Stimulated activated CD4-positive, alpha-beta T cell treated with anti-CD3 and anti-CD28 coated beads, TNF-alpha, amount 100 ng/mL, for 24 hours (primary cell): ENCODE results near the gene STAG2.

Source experiments
- DNase-seq, 3 experiments: peaks; one replicate each; pipeline ENCODE4 v3.0.0-alpha.2; 2020; ENCODE audit warnings: low read depth in 3 of 3

The STAG2 gene

DNA sequence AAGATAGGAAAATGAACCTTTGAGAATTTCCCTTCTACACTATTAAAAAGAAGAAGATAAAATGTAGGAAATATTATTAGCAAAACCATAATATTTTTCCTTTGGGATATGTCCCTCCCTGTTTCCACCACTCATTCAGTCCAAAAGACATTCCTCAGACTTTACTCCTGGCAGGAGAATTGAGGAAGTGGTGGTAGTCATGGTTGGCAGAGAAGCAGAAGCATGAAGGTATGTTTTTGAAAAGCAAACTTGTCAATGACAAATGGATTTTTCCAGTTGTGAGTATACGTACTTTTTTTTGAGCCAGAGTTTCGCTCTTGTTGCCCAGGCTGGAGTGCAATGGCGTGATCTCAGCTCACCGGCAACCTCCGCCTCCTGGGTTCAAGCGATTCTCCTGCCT, 13.7 kb downstream of the STAG2 start:
- no peak for DNase-seq

DNA sequence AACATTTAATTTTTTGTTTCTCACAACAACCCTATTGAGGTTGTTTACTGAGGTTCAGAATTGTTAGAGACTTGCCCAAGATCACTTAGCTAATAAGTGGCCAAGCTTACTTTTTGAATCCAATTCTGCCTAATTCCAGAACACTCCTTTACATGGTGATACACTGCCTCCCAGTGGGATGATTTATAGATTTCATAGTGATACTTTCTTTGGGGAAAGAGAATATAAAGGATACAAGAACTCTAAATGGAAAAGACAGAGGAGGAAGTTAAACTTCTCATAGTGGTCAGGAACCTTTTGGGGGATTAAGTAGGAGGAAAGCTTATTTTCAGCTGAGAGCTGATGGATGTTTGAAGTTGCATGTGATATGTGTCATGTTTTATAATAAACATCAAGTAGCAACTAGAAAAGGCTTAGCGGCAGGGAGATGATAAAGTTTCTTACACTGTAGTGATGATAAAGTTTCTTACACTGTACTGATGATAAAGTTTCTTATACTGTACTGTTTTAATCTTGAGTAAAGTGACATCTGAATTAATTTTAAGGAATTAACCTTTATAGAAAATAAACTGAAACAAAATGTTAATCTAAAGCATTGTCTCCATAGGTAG, 15.3 kb downstream of the STAG2 start:
- DNase-seq = no peak

DNA sequence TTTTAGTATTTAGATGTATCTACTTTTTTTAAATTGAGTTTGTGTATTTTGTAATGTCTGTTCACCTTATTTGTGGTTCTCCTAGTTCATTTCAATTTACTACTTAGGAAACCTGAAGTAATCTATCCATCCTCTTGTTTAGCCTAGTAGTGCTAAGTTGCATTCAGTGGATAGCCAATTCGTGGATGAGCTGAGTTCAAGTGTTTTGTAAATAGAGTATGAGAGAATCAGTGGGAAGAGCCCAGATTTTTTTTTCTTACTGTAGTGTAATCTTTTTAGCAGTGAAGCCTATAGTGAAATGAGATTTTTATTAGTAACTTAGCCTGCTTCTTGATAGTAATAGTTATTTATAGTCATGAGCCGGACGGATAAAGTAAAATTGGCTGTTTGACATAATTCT, 21.7 kb downstream of the STAG2 start:
- no peak for DNase-seq

GRCh38 chrX:123986377-123986776, 24.9 kb downstream of the STAG2 start:
- no peak for DNase-seq

DNA sequence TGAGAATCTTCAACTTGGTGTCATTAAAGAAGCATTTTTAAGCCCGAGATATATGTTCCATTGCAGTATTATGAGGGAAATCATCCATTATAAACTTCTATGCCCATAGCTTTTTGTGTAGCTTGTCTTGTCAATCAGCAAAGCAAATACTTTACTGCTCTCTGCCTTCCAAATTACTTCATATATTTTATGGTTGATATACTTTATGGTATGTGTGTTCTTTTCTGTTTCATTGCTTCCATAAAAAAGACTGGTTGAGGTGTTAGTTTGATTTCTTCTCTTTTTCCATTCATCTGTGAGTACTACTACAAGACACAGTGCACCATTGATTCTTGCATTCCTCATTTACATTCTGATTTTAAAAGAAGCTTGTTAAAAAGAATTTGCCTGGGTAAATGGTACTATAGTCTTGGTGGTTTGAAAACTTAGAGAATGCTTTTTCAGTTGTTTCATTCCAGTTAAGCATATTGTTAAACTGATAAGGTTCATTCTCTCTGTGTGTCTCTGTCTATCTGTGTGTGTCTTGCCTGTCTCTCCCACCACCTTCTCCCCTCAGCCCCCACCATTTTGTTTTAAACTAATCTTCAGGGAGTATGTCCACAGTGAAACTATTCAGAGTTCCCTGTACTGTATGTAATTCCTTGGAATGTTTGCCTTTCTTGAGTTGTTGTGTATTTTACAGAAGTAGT, 27.1 kb downstream of the STAG2 start:
- no peak for DNase-seq

- no peak for DNase-seq
These were observed 27.7 kb downstream of the STAG2 start for GRCh38 chrX:123989235-123989634.

GRCh38 chrX:123990169-123990568, 28.7 kb downstream of the STAG2 start:
- DNase-seq = no peak

DNA sequence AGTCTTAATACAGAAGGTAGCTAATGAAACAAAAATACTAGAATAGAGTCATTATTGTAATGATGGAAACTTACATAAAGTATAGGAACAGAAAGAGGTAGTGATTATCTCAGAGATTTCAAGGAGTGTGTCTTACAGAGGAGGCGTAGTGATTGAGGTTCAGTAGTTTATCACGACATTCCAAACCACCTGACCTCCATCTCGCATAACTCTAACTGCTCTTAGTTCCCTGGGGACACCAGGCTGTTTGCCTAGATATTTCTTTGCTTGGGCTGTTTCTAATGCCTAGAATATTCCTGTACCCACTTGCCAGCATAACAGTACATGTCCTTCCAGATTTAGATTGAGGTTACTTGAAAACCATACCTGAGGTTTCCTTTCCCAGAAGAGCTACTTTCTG, 29.1 kb downstream of the STAG2 start:
- no peak for DNase-seq

DNA sequence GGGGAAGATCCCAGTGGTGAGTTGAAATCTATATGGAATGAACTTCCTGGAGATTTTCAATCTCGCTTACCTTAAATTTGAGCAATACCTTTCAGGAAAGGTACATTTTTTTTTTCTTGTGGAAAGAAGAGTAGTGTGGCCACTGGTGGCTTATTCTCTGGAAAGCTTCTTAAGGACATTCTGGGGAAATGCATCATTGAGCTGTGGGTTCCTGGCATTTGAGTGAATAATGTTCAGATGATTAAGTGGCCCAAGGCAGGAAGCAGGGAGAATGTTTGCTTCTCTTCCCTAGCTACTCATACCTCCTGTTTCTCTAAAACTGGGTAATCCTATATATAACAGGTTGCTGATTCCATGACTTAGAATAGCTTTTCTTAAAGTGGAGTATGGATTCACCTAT, 31.8 kb downstream of the STAG2 start:
- no peak for DNase-seq

DNA sequence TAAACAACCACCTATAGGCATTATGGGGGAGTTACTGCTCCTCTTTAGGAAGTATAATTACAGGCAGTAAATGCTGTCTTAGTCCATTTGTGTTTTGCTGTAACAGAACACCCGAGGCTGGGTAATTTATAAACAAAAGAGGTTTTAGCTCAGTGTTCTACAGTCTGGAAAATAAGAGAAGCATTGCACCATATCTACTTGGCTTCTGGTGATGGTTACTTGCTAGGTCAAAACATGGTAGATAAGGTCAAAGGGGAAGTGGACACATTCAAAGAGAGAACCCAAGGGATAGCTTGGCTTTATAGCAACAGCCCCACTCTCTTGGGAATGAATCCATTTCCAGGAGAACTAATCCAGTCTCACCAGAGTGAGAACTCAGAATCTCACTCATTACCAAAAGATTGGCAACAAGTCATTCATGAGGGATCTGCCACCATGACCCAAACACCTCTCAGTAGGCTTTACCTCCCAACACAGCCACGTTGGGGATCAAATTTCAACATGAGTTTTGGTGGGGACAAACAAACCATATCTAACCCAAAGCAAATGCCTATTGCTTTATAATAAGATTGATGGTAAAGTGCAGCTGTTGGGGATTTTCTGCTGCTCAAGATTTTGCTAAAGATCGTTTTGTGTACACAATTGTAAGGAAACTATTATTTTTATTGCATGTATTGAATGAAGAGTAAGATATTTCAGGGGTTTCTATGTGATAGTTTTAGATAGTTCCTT, 32.6 kb downstream of the STAG2 start:
- no peak for DNase-seq

- DNase-seq = no peak
These were observed 33.2 kb downstream of the STAG2 start for GRCh38 chrX:123994730-123995129.

DNA sequence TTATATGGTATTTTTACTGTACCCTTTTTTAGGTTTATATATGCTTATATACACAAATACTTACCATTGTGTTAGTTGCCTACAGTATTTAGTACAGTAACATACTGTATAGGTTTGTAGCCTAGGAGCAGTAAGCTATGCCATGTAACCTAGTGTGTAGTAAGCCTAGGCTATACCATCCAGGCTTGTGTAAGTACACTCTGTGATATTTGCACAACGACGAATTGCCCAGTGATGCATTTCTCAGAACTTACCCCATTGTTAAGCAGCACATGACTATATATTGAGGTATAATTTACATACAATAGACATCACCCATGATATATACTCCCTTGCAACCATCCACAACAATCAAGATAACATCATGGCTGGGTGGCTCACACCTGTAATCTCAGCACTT, 40.1 kb downstream of the STAG2 start:
- DNase-seq = no peak

GRCh38 chrX:124005228-124005627, 43.7 kb downstream of the STAG2 start:
- DNase-seq = no peak

DNA sequence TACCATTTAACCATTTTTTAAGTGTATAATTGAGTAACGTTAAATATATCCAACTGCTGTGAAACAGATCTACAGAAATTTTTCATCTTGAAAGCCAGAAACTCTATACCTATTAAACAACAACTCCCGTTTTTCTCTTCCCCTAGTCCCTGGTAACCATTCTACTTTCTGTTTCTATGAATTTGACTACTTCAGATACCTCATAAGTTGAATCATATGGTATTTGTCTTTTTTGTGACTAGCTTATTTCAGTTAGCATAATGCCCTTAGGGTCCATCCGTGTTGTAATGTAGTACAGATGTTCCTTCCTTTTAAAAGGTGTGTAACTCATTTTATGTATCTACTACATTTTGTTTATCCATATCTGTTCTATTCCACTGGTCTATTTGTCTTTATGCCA, 48.7 kb downstream of the STAG2 start:
- no peak for DNase-seq

- no peak for DNase-seq
These were observed 49.1 kb downstream of the STAG2 start for GRCh38 chrX:124010566-124010965.

DNA sequence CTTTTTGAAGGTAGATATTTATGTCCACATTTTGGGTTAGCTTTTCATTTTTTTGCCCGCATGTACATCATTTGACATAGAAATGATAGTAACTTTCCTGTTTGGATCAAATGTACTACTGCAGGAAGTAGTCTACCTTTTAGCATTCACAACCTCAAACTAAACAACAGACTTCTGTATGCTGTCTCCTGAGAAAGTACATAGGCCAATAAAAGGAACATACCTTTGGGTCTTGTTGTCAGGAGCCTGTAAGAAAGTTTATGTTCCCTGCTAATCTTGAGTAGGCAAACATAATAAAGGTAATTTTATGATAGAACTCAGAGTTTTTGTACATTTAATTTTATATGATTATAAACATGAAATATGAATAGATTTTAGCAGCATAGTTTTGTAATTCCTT, 54.2 kb downstream of the STAG2 start:
- no peak for DNase-seq

GRCh38 chrX:124016825-124017224, 55.3 kb downstream of the STAG2 start:
- no peak for DNase-seq

DNA sequence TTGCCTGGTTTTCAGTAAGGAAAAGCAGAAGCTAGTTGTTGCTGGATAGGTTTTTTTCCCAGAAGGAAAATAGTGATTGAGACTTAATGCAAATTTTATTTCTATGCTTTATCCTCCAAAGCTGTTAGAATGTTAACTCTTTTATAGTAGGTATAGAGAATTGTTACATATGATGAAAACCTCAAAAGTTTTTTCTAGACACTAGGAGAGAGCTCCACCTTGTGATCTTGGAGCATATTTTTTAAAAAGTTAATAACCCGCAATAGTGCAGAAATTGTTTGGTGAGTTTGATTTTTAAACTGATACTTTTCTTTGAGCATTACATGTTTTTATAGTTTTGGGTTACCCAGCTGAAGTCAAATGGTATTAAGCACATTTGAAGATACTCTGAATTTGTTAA, 56.5 kb downstream of the STAG2 start:
- no peak for DNase-seq

GRCh38 chrX:124023838-124024238, 62.3 kb downstream of the STAG2 start:
- DNase-seq = no peak

GRCh38 chrX:124026529-124026928, 65.0 kb downstream of the STAG2 start:
- DNase-seq = no peak

GRCh38 chrX:124028182-124028581, 66.7 kb downstream of the STAG2 start:
- DNase-seq = no peak

DNA sequence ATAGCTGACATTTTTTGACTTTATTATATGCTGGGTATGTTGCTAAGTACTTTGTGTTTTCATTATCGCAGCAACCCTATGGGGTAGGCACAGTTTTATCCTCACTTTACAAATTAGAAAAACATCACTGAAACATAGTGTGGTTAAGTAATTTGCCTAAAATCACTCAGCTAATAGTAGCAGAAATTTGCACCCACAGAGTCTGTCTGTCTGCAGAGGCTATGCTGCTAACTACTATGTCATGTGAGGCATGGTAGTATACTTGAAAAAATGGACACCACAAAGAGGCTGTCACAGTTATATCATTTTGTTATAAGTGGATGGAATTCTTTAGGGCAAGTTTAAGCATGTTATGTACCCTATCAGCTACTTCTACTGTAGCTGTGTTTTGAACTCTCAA, 69.0 kb downstream of the STAG2 start:
- no peak for DNase-seq

DNA sequence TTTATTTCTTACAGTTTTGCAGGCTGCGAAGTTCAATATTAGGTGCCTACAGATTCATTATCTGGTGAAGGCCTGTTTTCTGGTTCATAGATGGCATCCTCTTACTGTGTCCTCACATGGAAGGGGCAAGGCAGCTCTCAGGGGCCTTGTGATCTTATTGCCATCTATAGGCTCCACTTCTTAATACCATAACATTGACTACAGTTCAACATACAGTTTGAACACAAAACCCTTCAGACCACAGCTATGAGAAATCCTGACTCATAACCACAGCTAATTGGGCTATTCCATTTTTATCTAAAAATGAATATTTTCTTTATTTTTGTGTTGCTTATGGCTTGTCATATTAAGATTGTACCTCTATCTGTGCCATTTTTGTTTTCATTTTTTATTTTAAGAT, 72.3 kb downstream of the STAG2 start:
- DNase-seq = no peak
